HG02678 (cell line): ENCODE results near the gene STX19.

ENCODE experiments used
- ATAC-seq: cut with Tn5 transposase; IDR thresholded peaks from one replicate; pipeline ENCODE4 v1.9.1; 2021; ENCODE audit warnings: mild to moderate bottlenecking, moderate library complexity; ENCODE audit not compliant: unreplicated experiment

The STX19 gene

GRCh38 chr3:94043285-94043684 is 14.9 kb upstream of the STX19 start:
- no peak for ATAC-seq

DNA sequence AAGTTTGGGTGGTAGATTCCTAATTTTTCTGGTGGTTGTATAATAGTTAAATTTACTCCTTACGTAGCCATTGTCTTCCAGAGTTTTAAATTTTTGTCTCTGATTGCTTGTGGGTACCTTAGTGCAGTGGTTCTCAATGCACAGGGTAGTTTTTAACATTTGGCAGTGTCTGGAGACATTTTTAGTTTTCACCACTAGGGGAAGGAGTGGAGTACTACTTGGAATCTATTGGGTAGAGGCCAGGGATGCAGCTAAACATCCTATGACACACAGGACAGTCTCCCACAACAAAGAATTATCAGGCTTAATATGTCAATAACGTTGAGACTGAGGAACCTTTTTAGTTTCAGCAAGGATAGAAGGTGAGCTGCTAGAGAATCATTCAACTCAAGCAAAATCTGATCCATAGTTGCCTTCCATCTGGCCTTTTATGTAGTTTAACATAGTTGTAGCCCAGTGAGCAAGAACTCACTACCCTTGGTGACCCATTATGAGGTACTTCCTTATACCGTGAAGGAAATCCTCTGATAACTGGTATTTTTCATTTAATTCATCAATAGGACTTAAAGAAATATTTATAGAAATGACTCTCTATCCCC is 8.6 kb upstream of the STX19 start:
- ATAC-seq: peak; percentile 76

GRCh38 chr3:94026623-94027022 is 1.8 kb downstream of the STX19 start:
- ATAC-seq: no peak

GRCh38 chr3:94024385-94024784 is 4.0 kb downstream of the STX19 start:
- no peak for ATAC-seq

DNA sequence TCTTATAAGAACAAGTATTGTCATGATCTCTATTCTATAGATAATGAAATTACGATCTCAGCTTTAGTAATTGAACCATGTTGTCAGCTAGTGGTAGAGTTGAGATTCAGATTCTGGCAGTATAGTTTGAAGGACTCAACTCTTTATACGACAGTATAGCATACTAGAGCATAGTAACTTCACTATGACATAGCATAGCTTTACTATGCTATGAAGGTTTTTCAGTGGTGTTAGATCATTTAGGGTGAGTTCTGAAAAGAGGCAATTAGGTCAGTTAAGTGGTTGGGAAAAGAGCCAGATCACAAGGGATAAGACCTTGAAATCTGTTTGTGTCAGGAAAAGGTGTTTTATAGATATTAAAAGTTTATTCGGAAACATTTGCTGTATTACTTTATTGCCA is 8.1 kb downstream of the STX19 start:
- no peak for ATAC-seq

GRCh38 chr3:94019659-94020058 is 8.7 kb downstream of the STX19 start:
- no peak for ATAC-seq

GRCh38 chr3:94015025-94015424 is 13.4 kb downstream of the STX19 start:
- no peak for ATAC-seq

DNA sequence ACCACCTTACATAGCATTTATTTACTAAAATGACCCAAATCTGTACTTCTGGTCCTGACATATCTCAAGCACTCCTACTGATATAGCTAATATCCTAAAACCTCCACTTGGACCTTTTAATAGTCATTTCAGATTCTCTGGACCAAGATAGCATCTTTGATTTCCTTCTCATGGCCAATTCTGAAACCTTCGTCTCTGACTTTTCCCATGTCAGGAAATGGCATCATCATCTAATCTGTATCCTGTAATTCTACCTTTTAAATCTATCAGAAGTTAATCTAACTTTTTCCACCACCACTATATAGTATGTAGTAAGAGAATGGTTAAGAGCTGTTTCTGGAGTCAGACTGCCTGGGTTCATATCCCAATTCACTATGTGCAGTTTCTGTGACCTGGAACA is 16.2 kb downstream of the STX19 start:
- ATAC-seq: no peak

DNA sequence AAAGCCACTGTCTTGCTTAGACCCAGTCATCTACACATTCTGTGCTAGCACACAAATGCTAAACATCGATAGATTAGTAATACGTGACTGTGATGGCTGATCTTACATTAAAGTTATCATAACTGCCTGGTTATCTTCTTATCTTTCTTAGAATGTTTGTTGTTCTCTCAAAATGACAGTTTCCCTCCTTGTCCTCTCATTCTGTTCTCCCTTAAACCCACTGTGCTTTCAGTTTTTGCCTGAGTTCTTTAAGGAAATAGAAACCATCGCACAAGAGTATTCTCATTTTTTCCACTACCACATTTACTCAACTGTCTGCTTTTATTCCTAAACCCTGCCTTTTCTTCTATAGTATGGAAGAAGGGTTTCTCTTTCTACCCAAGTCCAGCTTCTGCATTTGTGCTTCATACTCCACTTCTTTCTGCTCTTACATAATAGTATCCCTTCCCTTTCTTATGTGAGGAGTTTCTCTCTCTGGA is 17.1 kb downstream of the STX19 start:
- no peak for ATAC-seq

DNA sequence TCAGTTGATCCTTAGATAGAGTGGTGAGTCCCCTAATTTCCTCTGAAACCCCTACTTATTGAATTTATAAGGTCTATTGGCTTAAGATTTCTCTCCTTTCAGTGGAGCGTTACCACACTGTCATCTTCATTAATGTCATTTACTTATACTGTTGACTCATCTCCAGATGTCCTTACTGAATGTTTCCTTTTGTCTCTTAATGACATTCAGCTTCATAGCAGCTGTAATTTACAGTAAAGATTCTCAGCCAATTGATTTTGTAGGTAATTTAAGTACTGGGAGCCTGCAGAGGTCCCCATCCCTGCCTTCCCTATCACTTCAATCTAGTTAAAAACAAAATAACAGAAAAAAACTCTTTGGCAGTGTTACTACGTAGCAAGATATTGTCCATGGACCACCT is 18.8 kb downstream of the STX19 start:
- ATAC-seq: no peak

GRCh38 chr3:94008253-94008652 is 20.1 kb downstream of the STX19 start:
- no peak for ATAC-seq

- peak; percentile 93 for ATAC-seq
These were observed 24.0 kb downstream of the STX19 start for GRCh38 chr3:94004301-94004910.

GRCh38 chr3:94001827-94002495 is 26.4 kb downstream of the STX19 start:
- no peak for ATAC-seq

DNA sequence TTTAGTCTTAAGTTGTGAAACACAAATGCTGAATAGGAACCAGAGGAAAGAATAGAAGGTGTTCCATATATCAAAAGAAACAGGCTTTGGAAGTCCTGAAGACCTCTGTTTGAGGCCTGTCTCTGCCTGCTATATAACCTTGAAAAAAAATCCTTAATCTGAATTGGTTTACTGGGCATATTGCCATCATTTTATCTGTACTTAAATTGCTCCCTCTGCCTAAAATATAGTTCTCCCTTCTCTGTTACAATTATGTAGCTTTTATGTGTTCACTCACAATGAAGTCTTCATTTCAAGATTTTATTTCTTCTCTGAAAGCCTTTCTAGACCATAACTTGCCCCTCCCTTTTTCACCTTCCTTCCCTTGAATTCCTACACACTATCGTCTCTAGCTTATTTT is 27.2 kb downstream of the STX19 start:
- no peak for ATAC-seq

- ATAC-seq: no peak
These were observed 34.3 kb downstream of the STX19 start for GRCh38 chr3:93994056-93994455.

DNA sequence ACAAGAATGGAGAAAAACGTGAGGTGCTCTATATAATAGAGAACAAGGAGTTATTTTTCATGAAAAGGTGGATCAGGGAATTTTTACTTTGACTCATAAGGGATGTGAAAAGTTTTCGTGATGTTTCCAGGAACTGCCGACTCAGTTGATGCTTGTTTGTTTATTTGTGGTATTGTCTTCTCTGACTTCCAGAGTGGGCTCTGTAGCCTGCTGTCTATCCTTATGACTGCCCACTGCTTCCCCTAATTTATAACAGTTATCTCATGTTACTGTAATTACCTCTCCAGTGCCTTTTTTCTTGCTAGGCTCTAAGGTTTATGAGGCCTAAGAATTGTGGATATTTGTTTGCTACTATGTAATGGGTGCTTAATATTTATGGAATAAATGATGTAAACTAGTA is 36.2 kb downstream of the STX19 start:
- ATAC-seq: no peak

DNA sequence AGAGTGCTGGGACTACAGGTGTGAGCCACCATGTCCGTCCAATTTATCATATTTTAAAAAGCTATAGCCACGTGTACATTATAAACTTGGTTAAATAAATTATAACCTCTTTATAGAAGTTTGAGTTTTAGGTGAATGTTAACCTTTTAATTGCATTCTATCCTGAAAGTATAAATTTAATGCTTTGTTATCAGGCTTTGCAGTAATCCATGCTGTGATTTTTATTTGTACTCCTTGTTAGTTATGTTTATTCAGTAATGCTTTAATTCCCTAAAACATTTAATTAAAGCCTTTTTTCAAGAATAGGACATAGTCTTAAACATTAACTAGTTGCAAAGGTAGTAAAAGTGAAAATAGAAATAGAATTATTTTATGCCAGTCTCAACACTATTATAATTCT is 36.8 kb downstream of the STX19 start:
- no peak for ATAC-seq

DNA sequence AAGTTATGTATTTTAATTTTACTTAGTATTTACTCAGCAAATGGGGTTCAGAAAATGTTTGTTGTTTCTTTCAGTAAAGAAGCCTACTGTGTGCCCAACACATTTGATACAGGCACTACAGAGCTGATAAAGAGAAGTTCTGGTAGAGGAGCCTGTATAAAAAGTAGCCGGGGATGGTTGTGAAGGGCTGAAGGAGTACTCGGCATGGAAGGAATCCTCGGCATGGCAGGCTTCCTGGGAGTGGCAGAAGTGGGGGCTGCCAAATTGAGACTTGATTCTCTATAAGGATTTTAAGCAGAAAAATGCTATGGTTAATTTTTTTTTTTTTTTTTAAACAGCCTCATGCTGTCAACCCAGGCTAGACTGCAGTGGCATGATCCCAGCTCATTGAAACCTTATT is 39.2 kb downstream of the STX19 start:
- no peak for ATAC-seq

DNA sequence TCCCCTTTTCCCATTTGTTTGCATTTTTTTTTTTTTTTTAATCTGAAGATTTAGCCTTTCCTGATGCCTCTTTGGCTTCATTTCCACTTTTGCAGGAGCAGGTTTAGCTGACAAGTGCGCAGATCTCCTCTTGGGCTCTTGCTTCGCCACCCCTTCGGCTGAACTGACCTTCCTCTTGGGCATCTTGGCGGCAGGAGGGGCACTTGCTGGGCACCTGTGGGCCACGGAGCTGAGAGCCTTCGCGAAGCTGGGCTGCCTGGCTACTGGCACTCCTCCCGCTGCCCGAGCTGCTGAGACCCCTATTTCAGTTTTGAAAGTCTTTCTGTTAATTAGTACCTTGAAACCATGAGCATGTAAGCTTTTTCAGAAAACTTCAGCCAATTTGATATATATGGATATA is 39.6 kb downstream of the STX19 start:
- no peak for ATAC-seq

- ATAC-seq: no peak
These were observed 40.1 kb downstream of the STX19 start for GRCh38 chr3:93988283-93988682.

- ATAC-seq: no peak
These were observed 43.8 kb downstream of the STX19 start for GRCh38 chr3:93984618-93985017.

GRCh38 chr3:93983408-93983807 is 45.0 kb downstream of the STX19 start:
- no peak for ATAC-seq
